HepG2 (cell line): ENCODE data around the gene CTSZ. TPM values are rescaled to one million over a fixed set of nuclear protein-coding genes. Genes with fewer than 3 reads are reported as not detected.

Experiments used
- ARID2 ChIP-seq: sonication (generic); formaldehyde crosslinking; IDR thresholded peaks from 2 replicates; pipeline ENCODE4 v1.8.1; 2022; ENCODE audit warnings: mild to moderate bottlenecking, missing genetic modification reagents, borderline replicate concordance
- DDIT3 ChIP-seq: sonication (generic); formaldehyde crosslinking; IDR thresholded peaks from 2 replicates; pipeline ENCODE4 v1.4.0; 2020; ENCODE audit warnings: mild to moderate bottlenecking, missing genetic modification reagents
- FOXK2 ChIP-seq: fragments of 450-650 bp; IDR thresholded peaks from 2 replicates; pipeline ENCODE4 v1.6.1; 2016
- NCOA2 ChIP-seq: sonication (generic); formaldehyde crosslinking; IDR thresholded peaks from 2 replicates; pipeline ENCODE4 v1.8.0; 2022; ENCODE audit warnings: inconsistent platforms
- PRPF4 ChIP-seq: fragments of 200-400 bp; formaldehyde crosslinking; IDR thresholded peaks from 2 replicates; pipeline ENCODE4 v1.6.1; 2016; ENCODE audit warnings: low read length, low read depth; ENCODE audit not compliant: poor library complexity, severe bottlenecking
- RBFOX2 ChIP-seq: fragments of 200-400 bp; formaldehyde crosslinking; IDR thresholded peaks from 2 replicates; pipeline ENCODE4 v1.6.1; 2017; ENCODE audit warnings: low read depth, mild to moderate bottlenecking, low read length
- STAT6 ChIP-seq: sonication (generic); formaldehyde crosslinking; IDR thresholded peaks from 2 replicates; pipeline ENCODE4 v1.4.0; 2020; ENCODE audit warnings: missing genetic modification reagents, mild to moderate bottlenecking, borderline replicate concordance
- THAP7 ChIP-seq: sonication (generic); formaldehyde crosslinking; IDR thresholded peaks from 2 replicates; pipeline ENCODE4 v1.8.1; 2023; ENCODE audit warnings: mild to moderate bottlenecking, missing genetic modification reagents
- TIGD3 ChIP-seq: sonication (generic); formaldehyde crosslinking; IDR thresholded peaks from 2 replicates; pipeline ENCODE4 v1.5.1; 2020; ENCODE audit warnings: mild to moderate bottlenecking, missing genetic modification reagents, borderline replicate concordance
- ZBTB33 ChIP-seq: sonication (generic); formaldehyde crosslinking; IDR thresholded peaks from 2 replicates; pipeline ENCODE4 v1.4.0; 2020; ENCODE audit warnings: missing genetic modification reagents
- ZHX1 ChIP-seq: sonication (generic); formaldehyde crosslinking; IDR thresholded peaks from 2 replicates; pipeline ENCODE4 v1.8.1; 2022; ENCODE audit warnings: low read depth, mild to moderate bottlenecking, missing genetic modification reagents
- ZMAT3 ChIP-seq: sonication (generic); formaldehyde crosslinking; conservative IDR thresholded peaks from 2 replicates; pipeline ENCODE4 v1.7.0; 2021; ENCODE audit warnings: missing genetic modification reagents
- ZNF232 ChIP-seq: sonication (generic); formaldehyde crosslinking; IDR thresholded peaks from 2 replicates; pipeline ENCODE4 v1.4.0; 2020; ENCODE audit warnings: missing genetic modification reagents, borderline replicate concordance
- ZNF549 ChIP-seq: sonication (generic); formaldehyde crosslinking; IDR thresholded peaks from 2 replicates; pipeline ENCODE4 v1.5.0; 2020; ENCODE audit warnings: missing genetic modification reagents
- ZNF550 ChIP-seq: sonication (generic); formaldehyde crosslinking; IDR thresholded peaks from 2 replicates; pipeline ENCODE4 v1.4.0; 2020; ENCODE audit warnings: mild to moderate bottlenecking, missing genetic modification reagents, borderline replicate concordance
- ZNF737 ChIP-seq: sonication (generic); formaldehyde crosslinking; IDR thresholded peaks from 2 replicates; pipeline ENCODE4 v1.5.0; 2020; ENCODE audit warnings: missing genetic modification reagents, mild to moderate bottlenecking, borderline replicate concordance
- ZSCAN21 ChIP-seq: sonication (generic); formaldehyde crosslinking; IDR thresholded peaks from 2 replicates; pipeline ENCODE4 v1.8.0; 2022; ENCODE audit warnings: mild to moderate bottlenecking, missing genetic modification reagents, moderate library complexity, borderline replicate concordance
- polyA plus RNA-seq, 8 experiments: library from polyadenylated mRNA; depleted of rRNA in 3 of 8; stranded (reverse) in 7 of 8; unstranded in 1 of 8; fragments of >200 nt; fragmentation: Illumina TruSeq in 4 of 8; extraction: Trizol in 4 of 8; gene quantifications; 2 replicates each; pipeline versions ENCODE4 v1.2.1 to v1.2.3, GENCODE V29; 2011 to 2016; ENCODE audit warnings: low read depth in 4 of 8, missing spikeins in 1 of 8, mixed read lengths in 1 of 8; ENCODE audit not compliant: insufficient read depth in 1 of 8
- total RNA-seq, 5 experiments: library from RNA; depleted of rRNA; stranded (reverse); fragments of >200 nt; fragmentation: Illumina TruSeq; extraction: Trizol; gene quantifications; 2 replicates each; pipeline ENCODE4 v1.2.3, GENCODE V29; 2016; ENCODE audit warnings: low read depth in 1 of 5

Gene CTSZ
- total and polyA plus RNA-seq, 2 of the 13 experiments (the other 11 are each of a cell fraction or from before 2014, with no cell fraction given), result 0.33 TPM; not detected in 1

GRCh38 chr20:59032023-59032712 lies 25.1 kb upstream of the CTSZ start, which contains the start of gene ATP5F1E (continued):
- TF ChIP-seq STAT6 (CRISPR knock-in tag), result peak; percentile 87; the same call in 1 of the 2 replicates
- no peak; the same call in 1 of the 2 replicates for TF ChIP-seq ZNF550 (CRISPR knock-in tag)
- TF ChIP-seq PRPF4, result no peak
- peak; percentile 100 for TF ChIP-seq RBFOX2
- TF ChIP-seq ZBTB33 (CRISPR knock-in tag), result peak; percentile 6; the same call in 1 of the 2 replicates
- TF ChIP-seq THAP7, result peak; percentile 97
- peak; percentile 48 for TF ChIP-seq NCOA2 (CRISPR knock-in tag)
- TF ChIP-seq ZNF232 (CRISPR knock-in tag), result peak; percentile 95; the same call in 1 of the 2 replicates
- no peak for TF ChIP-seq FOXK2
- TF ChIP-seq ZNF549, result no peak
- peak; percentile 94 for TF ChIP-seq ZHX1
- TF ChIP-seq ZNF737 (CRISPR knock-in tag), result peak; percentile 98; the same call in 1 of the 2 replicates
- peak; percentile 60; the same call in 1 of the 2 replicates for TF ChIP-seq ARID2 (CRISPR knock-in tag)
- TF ChIP-seq ZSCAN21 (CRISPR knock-in tag), result peak; percentile 95
- TF ChIP-seq DDIT3 (CRISPR knock-in tag), result peak; percentile 44; the same call in 1 of the 2 replicates
- TF ChIP-seq TIGD3 (CRISPR knock-in tag), result peak; percentile 91; the same call in 1 of the 2 replicates
- peak; percentile 98 for TF ChIP-seq ZMAT3 (CRISPR knock-in tag)
